D721Med (cell line): ENCODE results near the gene TTC3.

Source experiments
- DNase-seq: peaks from one replicate; pipeline ENCODE4 v3.0.0; 2011; ENCODE audit warnings: low spot score; ENCODE audit not compliant: insufficient read length
- FAIRE-seq: peaks from 2 replicates; lab custom pipeline; 2011; peaks lifted over from hg19 to GRCh38; lab: Jason Lieb, UNC
- CTCF ChIP-seq: IDR thresholded peaks from 2 replicates; pipeline ENCODE4 v1.5.1; 2012; ENCODE audit warnings: mild to moderate bottlenecking, control low read depth; ENCODE audit not compliant: insufficient read depth; ENCODE audit errors: missing control alignments

TTC3 gene

GRCh38 chr21:37195610-37196009 lies 122.6 kb downstream of the TTC3 start:
- DNase-seq (no peak), FAIRE-seq (no peak)
- TF ChIP-seq CTCF: no peak

DNA sequence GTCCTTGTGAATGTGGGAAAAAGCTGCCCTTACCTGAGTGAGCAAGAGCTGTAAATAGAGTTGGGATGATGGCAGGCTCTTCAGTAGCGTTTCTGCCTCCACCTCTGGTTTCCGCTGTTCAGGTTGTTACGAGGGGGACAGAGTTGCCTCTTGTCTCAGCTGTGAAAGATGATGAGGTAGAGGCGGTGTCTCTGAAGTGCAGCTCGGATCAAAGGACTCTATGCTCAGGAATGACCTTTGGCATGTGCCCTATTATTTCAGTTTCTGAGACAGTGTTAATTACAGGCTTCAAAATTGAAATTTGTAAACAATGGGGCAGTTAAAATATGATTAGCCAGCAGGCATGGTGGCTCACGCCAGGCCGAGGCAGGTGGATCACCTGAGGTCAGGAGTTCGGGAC lies 123.8 kb downstream of the TTC3 start:
- no peak for FAIRE-seq
- DNase-seq: no peak
- no peak for TF ChIP-seq CTCF

GRCh38 chr21:37197746-37198145 lies 124.7 kb downstream of the TTC3 start:
- DNase-seq (no peak), FAIRE-seq (no peak)
- no peak for TF ChIP-seq CTCF

GRCh38 chr21:37199057-37199924 lies 126.2 kb downstream of the TTC3 start:
- no peak for TF ChIP-seq CTCF
- FAIRE-seq: no peak
- no peak for DNase-seq

- FAIRE-seq (no peak), DNase-seq (no peak)
- TF ChIP-seq CTCF: no peak
Observed at GRCh38 chr21:37200641-37201480, 127.8 kb downstream of the TTC3 start.

DNA sequence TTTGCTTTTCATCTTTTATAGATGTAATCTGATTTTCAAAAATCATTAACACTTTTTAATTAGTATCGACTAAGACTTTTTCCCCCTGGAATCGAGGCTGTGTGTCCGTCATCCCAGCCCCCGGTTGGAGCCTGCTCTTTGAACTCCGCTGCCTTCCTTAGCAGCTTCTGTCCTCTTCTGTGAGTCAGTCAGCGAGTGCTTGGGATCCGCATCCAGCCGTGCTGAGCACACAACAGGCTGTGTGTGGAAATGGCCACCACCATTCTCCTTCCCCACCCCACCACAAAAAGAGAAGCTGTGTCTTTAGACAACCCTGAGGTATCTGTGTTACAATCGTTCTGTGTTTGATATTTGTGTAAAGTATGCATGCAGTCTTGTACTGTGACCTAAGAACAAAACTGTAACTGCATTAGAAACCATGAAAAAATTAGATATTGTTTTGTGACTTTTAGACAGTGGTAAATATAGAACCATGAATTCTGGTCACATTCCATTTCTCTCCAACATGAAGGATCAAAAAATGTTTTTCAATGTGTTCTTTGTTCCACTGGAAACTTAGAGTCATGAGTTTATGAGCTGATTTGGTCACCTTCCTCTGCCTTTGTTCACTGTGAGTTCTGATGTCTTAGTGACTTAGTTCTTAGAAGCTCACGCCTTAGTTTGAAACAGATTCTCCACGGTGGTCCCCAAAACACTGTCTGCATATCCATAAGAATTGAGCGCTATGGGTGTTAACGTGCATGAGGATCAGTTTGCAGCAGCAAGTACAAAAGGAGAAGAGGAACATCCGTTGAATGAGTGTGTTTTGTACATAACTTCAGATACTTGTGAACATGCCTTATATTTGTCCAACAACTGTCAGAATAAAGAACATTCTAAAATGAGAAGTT lies 129.4 kb downstream of the TTC3 start:
- DNase-seq (no peak), FAIRE-seq (no peak)
- TF ChIP-seq CTCF: no peak
